Measurements from ENCODE around the gene CPT1B. TPM values are rescaled to one million over a fixed set of nuclear protein-coding genes. Genes with fewer than 3 reads are reported as not detected.

The CPT1B gene
- total RNA-seq, 2 experiments from 2014 or later = 101 to 138 TPM

- no peak overlapping the region for H3K27ac ChIP-seq (ENCODE audit: low read depth, low read length, poor library complexity, severe bottlenecking)
- H3K9me2 ChIP-seq (ENCODE audit: insufficient read depth, low read length) = no peaks in the 10 kb centered on the region
- no peaks in the 10 kb centered on the region for H3K79me2 ChIP-seq (ENCODE audit: insufficient read depth, low read depth, low read length)
- peak overlapping the region; percentile 59 for H3K4me2 ChIP-seq (ENCODE audit: low read length)
- H4K20me1 ChIP-seq (ENCODE audit: insufficient read depth, low read length) = no peaks in the 10 kb centered on the region
- H3K4me3 ChIP-seq (ENCODE audit: low read depth, low read length, poor library complexity, severe bottlenecking) = no peak overlapping the region
- H3K4me1 ChIP-seq (ENCODE audit: insufficient read depth, low read length, poor library complexity, severe bottlenecking) = peaks cover 30% of the 10 kb centered on the region
- intact Hi-C loops (cut with micrococcal nuclease; ENCODE audit: unreplicated experiment) = loop anchor here (2.0 kb wide), 1 partner anchor 72 kb away; no protein-coding TSS in a partner anchor
- H2AFZ ChIP-seq (ENCODE audit: low read length) = peak overlapping the region; percentile 51
- ChIA-PET POLR2A (interaction anchor here (0.8 to 1.8 kb wide), 2 partner anchors 10 to 40 kb away, joined by 3 to 9 read pairs; no protein-coding TSS in a partner anchor), CTCF (ENCODE audit: unreplicated experiment) (interaction anchor here (0.5 kb wide), 1 partner anchor 68 kb away, joined by 3 read pairs; no protein-coding TSS in a partner anchor)
- no peak for TF ChIP-seq EZH2phosphoT487 (IDR thresholded peaks at IDR 0.05; ENCODE audit: borderline replicate concordance, low read depth, low read length)
- no peak for TF ChIP-seq CTCF (conservative IDR thresholded peaks at IDR 0.05; ENCODE audit: low read length)
- H3K36me3 ChIP-seq (ENCODE audit: insufficient read depth, low read length) = no peaks in the 10 kb centered on the region
- DNase-seq (ENCODE audit: low spot score) = peak; percentile 21
- H3K9me3 ChIP-seq (ENCODE audit: low read length) = no peaks in the 10 kb centered on the region
- no TSS peak for BruUV-seq (replicated peaks)
Measured at GRCh38 chr22:50548921-50549790, 29.1 kb downstream of the CPT1B start.

- DNase-seq (ENCODE audit: low spot score) = peak; percentile 41
- Histone ChIP-seq H3K36me3 (ENCODE audit: insufficient read depth, low read length) (no peaks in the 10 kb centered on the region), H3K4me3 (ENCODE audit: low read depth, low read length, poor library complexity, severe bottlenecking) (no peak overlapping the region), H3K4me2 (ENCODE audit: low read length) (peak overlapping the region; percentile 59), H3K4me1 (ENCODE audit: insufficient read depth, low read length, poor library complexity, severe bottlenecking) (peaks cover 35% of the 10 kb centered on the region), H3K79me2 (ENCODE audit: insufficient read depth, low read depth, low read length) (no peaks in the 10 kb centered on the region), H3K9me2 (ENCODE audit: insufficient read depth, low read length) (no peaks in the 10 kb centered on the region), H2AFZ (ENCODE audit: low read length) (peak overlapping the region; percentile 51), H3K9me3 (ENCODE audit: low read length) (no peaks in the 10 kb centered on the region), H3K27ac (ENCODE audit: low read depth, low read length, poor library complexity, severe bottlenecking) (no peak overlapping the region), H4K20me1 (ENCODE audit: insufficient read depth, low read length) (no peaks in the 10 kb centered on the region)
- BruUV-seq (replicated peaks) = no TSS peak
- POLR2A ChIA-PET = interaction anchor here (0.5 to 1.8 kb wide), 5 partner anchors 8 to 39 kb away, joined by 3 to 9 read pairs (median 3); no protein-coding TSS in a partner anchor
- TF ChIP-seq CTCF (conservative IDR thresholded peaks at IDR 0.05; ENCODE audit: low read length) = 0 out of 2 replicates have a peak, but pooled peaks have one; percentile 35
- no peak for TF ChIP-seq EZH2phosphoT487 (IDR thresholded peaks at IDR 0.05; ENCODE audit: borderline replicate concordance, low read depth, low read length)
- CTCF ChIA-PET (ENCODE audit: unreplicated experiment) = interaction anchor here (0.5 to 0.9 kb wide), 2 partner anchors 15 to 69 kb away, joined by 3 to 5 read pairs; partner anchors contain the start of gene SYCE3
- intact Hi-C loops (cut with micrococcal nuclease; ENCODE audit: unreplicated experiment) = loop anchor here (2.0 kb wide), 1 partner anchor 73 kb away; no protein-coding TSS in a partner anchor
Measured at GRCh38 chr22:50548040-50548920, 29.9 kb downstream of the CPT1B start.

Data from OCI-LY7 (cell line).